ENCODE results near the gene GRPEL2. TPM values are rescaled to one million over a fixed set of nuclear protein-coding genes. Genes with fewer than 3 reads are reported as not detected.

GRPEL2 gene
- total RNA-seq, 2 experiments from 2014 or later = 31.0 to 31.1 TPM

- no peaks in the 10 kb centered on the region for H3K27me3 Mint-ChIP-seq
- no peak for TF ChIP-seq CTCF (IDR thresholded peaks at IDR 0.05)
- intact Hi-C loops (cut with micrococcal nuclease) = no loop called here
- H3K27ac Mint-ChIP-seq = no peak within 1 kb of the TSS
- ChIA-PET CTCF (interaction anchor here (0.6 to 4.5 kb wide), 6 partner anchors 7 to 187 kb away, joined by 3 to 43 read pairs (median 5); no protein-coding TSS in a partner anchor), POLR2A (interaction anchor here (1.1 kb wide), 1 partner anchor 24 kb away, joined by 3 read pairs; no protein-coding TSS in a partner anchor)
- DNase-seq (no peak), ATAC-seq (no peak)
- H3K9me3 Mint-ChIP-seq = no peaks in the 10 kb centered on the region
- H3K36me3 Mint-ChIP-seq (ENCODE audit: low read depth) = no peaks in the 10 kb centered on the region
- H3K4me3 Mint-ChIP-seq = no peak within 1 kb of the TSS
- H3K4me1 Mint-ChIP-seq (ENCODE audit: low read depth) = peaks cover 4% of the 10 kb centered on the region
These were observed 34.0 kb downstream of the GRPEL2 start, which contains the start of gene IL17B for GRCh38 chr5:149379177-149379761. Gene IL17B, minus strand, starts transcription at chr5:149379292. Its CDS starts 67 bp downstream, at chr5:149379225.

- no peaks in the 10 kb centered on the region for H3K36me3 Mint-ChIP-seq (ENCODE audit: low read depth)
- POLR2A ChIA-PET = interaction anchor here (1.1 kb wide), 1 partner anchor 25 kb away, joined by 3 read pairs; no protein-coding TSS in a partner anchor
- H3K4me3 Mint-ChIP-seq = no peak overlapping the region
- TF ChIP-seq CTCF (IDR thresholded peaks at IDR 0.05) = no peak
- H3K27ac Mint-ChIP-seq = no peak overlapping the region
- intact Hi-C loops (cut with micrococcal nuclease) = loop anchor here (2.0 to 5.0 kb wide), 2 partner anchors 52 to 185 kb away; no protein-coding TSS in a partner anchor
- no peak for ATAC-seq
- no peaks in the 10 kb centered on the region for H3K9me3 Mint-ChIP-seq
- peaks cover 4% of the 10 kb centered on the region for H3K4me1 Mint-ChIP-seq (ENCODE audit: low read depth)
- H3K27me3 Mint-ChIP-seq = no peaks in the 10 kb centered on the region
- DNase-seq = no peak
- CTCF ChIA-PET = interaction anchor here (0.6 to 4.5 kb wide), 7 partner anchors 8 to 239 kb away, joined by 3 to 43 read pairs (median 4); no protein-coding TSS in a partner anchor
These were observed 34.6 kb downstream of the GRPEL2 start for GRCh38 chr5:149379818-149380374.

- ChIA-PET CTCF (interaction anchor here (0.6 to 4.5 kb wide), 24 partner anchors 9 to 238 kb away, joined by 3 to 43 read pairs (median 7); partner anchors contain the start of gene PCYOX1L), POLR2A (no interaction called here)
- peaks cover 4% of the 10 kb centered on the region for H3K4me1 Mint-ChIP-seq (ENCODE audit: low read depth)
- no peak for DNase-seq
- H3K4me3 Mint-ChIP-seq = no peak overlapping the region
- H3K9me3 Mint-ChIP-seq = no peaks in the 10 kb centered on the region
- TF ChIP-seq CTCF (IDR thresholded peaks at IDR 0.05) = no peak
- intact Hi-C loops (cut with micrococcal nuclease) = loop anchor here (2.0 to 5.0 kb wide), 2 partner anchors 52 to 184 kb away; no protein-coding TSS in a partner anchor
- H3K36me3 Mint-ChIP-seq (ENCODE audit: low read depth) = no peaks in the 10 kb centered on the region
- no peak for ATAC-seq
- no peak overlapping the region for H3K27ac Mint-ChIP-seq
- no peaks in the 10 kb centered on the region for H3K27me3 Mint-ChIP-seq
These were observed 35.3 kb downstream of the GRPEL2 start for GRCh38 chr5:149380466-149381121.

- H3K27ac Mint-ChIP-seq = no peak overlapping the region
- DNase-seq (no peak), ATAC-seq (peak; percentile 19)
- H3K9me3 Mint-ChIP-seq = no peaks in the 10 kb centered on the region
- no peaks in the 10 kb centered on the region for H3K36me3 Mint-ChIP-seq (ENCODE audit: low read depth)
- POLR2A ChIA-PET = interaction anchor here (0.5 kb wide), 1 partner anchor 190 kb away, joined by 4 read pairs; no protein-coding TSS in a partner anchor
- no peaks in the 10 kb centered on the region for H3K27me3 Mint-ChIP-seq
- CTCF ChIA-PET = interaction anchor here (0.5 to 4.5 kb wide), 40 partner anchors 9 to 323 kb away, joined by 3 to 43 read pairs (median 6); partner anchors contain the start of genes CSNK1A1, GRPEL2 and PCYOX1L
- intact Hi-C loops (cut with micrococcal nuclease) = loop anchor here (2.0 to 5.0 kb wide), 2 partner anchors 51 to 183 kb away; no protein-coding TSS in a partner anchor
- TF ChIP-seq CTCF (IDR thresholded peaks at IDR 0.05) = no peak
- peaks cover 4% of the 10 kb centered on the region for H3K4me1 Mint-ChIP-seq (ENCODE audit: low read depth)
- no peak overlapping the region for H3K4me3 Mint-ChIP-seq
These were observed 36.1 kb downstream of the GRPEL2 start for GRCh38 chr5:149381261-149381985.
